ENCODE results near the gene TFR2. TPM values are rescaled to one million over a fixed set of nuclear protein-coding genes. Genes with fewer than 3 reads are reported as not detected.

TFR2 gene
- total RNA-seq, 1 donor from 2014 or later, result 0.50 TPM

- Mint-ChIP-seq H3K4me3 (ENCODE audit: unreplicated experiment) (peak overlapping the region; percentile 84), H3K36me3 (ENCODE audit: low read depth, unreplicated experiment) (peaks cover 7% of the 10 kb centered on the region), H3K27ac (ENCODE audit: unreplicated experiment) (no peak overlapping the region)
Observed at GRCh38 chr7:100677308-100678267, 36.2 kb upstream of the TFR2 start.

GRCh38 chr7:100676501-100677306 lies 35.4 kb upstream of the TFR2 start:
- Mint-ChIP-seq H3K9me3 (ENCODE audit: unreplicated experiment) (no peaks in the 10 kb centered on the region), H3K27me3 (ENCODE audit: low read depth, unreplicated experiment) (peaks cover 2% of the 10 kb centered on the region)
- peak overlapping the region; percentile 92 for H3K9ac ChIP-seq (ENCODE audit: low read length)

More at GRCh38 chr7:100677308-100678267, 36.2 kb upstream of the TFR2 start:
- FAIRE-seq (no peak), DNase-seq (ENCODE audit: low read depth) (no peak)
- Mint-ChIP-seq H3K4me1 (ENCODE audit: low read depth, unreplicated experiment) (peaks cover 4% of the 10 kb centered on the region), H3K27me3 (ENCODE audit: low read depth, unreplicated experiment) (peaks cover under 1% of the 10 kb centered on the region), H3K9me3 (ENCODE audit: unreplicated experiment) (no peaks in the 10 kb centered on the region)
- H3K27ac ChIP-seq (ENCODE audit: low read depth, low read length), result no peak overlapping the region
- peaks cover 61% of the 10 kb centered on the region for H4K20me1 ChIP-seq (ENCODE audit: insufficient read depth, low read length)
- no peak overlapping the region for H2AFZ ChIP-seq (ENCODE audit: low read depth, low read length)
- peaks cover 14% of the 10 kb centered on the region for H3K4me1 ChIP-seq (ENCODE audit: insufficient read depth, low read length)
- no peak overlapping the region for H3K9ac ChIP-seq (ENCODE audit: low read length)
- peaks cover 2% of the 10 kb centered on the region for H3K36me3 ChIP-seq (ENCODE audit: insufficient read depth, low read length)
- TF ChIP-seq EZH2 (IDR thresholded peaks at IDR 0.05; ENCODE audit: insufficient read depth, low read length), result no peak
- no peak for TF ChIP-seq CTCF (IDR thresholded peaks at IDR 0.05; ENCODE audit: insufficient read depth, low read depth, low read length)
- H3K79me2 ChIP-seq (ENCODE audit: insufficient read depth, low read length), result peaks cover 47% of the 10 kb centered on the region
- H3K27me3 ChIP-seq (ENCODE audit: insufficient read depth, low read length), result no peaks in the 10 kb centered on the region
- no peak overlapping the region for H3K4me3 ChIP-seq (ENCODE audit: insufficient read depth, low read depth, low read length)
- no peak overlapping the region for H3K4me2 ChIP-seq (ENCODE audit: low read length)
- no peaks in the 10 kb centered on the region for H3K9me3 ChIP-seq (ENCODE audit: insufficient read depth, low read depth, low read length)

More at GRCh38 chr7:100676501-100677306, 35.4 kb upstream of the TFR2 start:
- no peaks in the 10 kb centered on the region for H3K27me3 ChIP-seq (ENCODE audit: insufficient read depth, low read length)
- FAIRE-seq (no peak), DNase-seq (ENCODE audit: low read depth) (no peak)
- peak overlapping the region; percentile 85 for H3K4me2 ChIP-seq (ENCODE audit: low read length)
- H3K27ac Mint-ChIP-seq (ENCODE audit: unreplicated experiment), result peak overlapping the region; percentile 83
- no peaks in the 10 kb centered on the region for H3K36me3 ChIP-seq (ENCODE audit: insufficient read depth, low read length)
- no peak overlapping the region for H2AFZ ChIP-seq (ENCODE audit: low read depth, low read length)
- no peak overlapping the region for H3K27ac ChIP-seq (ENCODE audit: low read depth, low read length)
- H3K4me3 ChIP-seq (ENCODE audit: insufficient read depth, low read depth, low read length), result no peak overlapping the region
- peaks cover 47% of the 10 kb centered on the region for H3K79me2 ChIP-seq (ENCODE audit: insufficient read depth, low read length)
- H3K36me3 Mint-ChIP-seq (ENCODE audit: low read depth, unreplicated experiment), result peaks cover 7% of the 10 kb centered on the region
- no peaks in the 10 kb centered on the region for H3K9me3 ChIP-seq (ENCODE audit: insufficient read depth, low read depth, low read length)
- H3K4me1 ChIP-seq (ENCODE audit: insufficient read depth, low read length), result peaks cover 7% of the 10 kb centered on the region
- H3K4me1 Mint-ChIP-seq (ENCODE audit: low read depth, unreplicated experiment), result peaks cover 4% of the 10 kb centered on the region
- peaks cover 53% of the 10 kb centered on the region for H4K20me1 ChIP-seq (ENCODE audit: insufficient read depth, low read length)
- TF ChIP-seq CTCF (IDR thresholded peaks at IDR 0.05; ENCODE audit: insufficient read depth, low read depth, low read length) (no peak), EZH2 (IDR thresholded peaks at IDR 0.05; ENCODE audit: insufficient read depth, low read length) (no peak)
- peak overlapping the region; percentile 84 for H3K4me3 Mint-ChIP-seq (ENCODE audit: unreplicated experiment)
